Stomach (tissue), 9 donors: Measurements from ENCODE around the gene SYNGR3. TPM values are rescaled to one million over a fixed set of nuclear protein-coding genes. Genes with fewer than 3 reads are reported as not detected.
A peak's percentile ranks its signal among the peaks of the same experiment; 100 is the strongest.

Experiments used
- DNase-seq, 2 donors: peaks; one replicate each; pipeline versions ENCODE4 v3.0.0 to v3.0.0-alpha.2; 2013 to 2019
- H3K27ac ChIP-seq, 5 donors: fragments of 200-600 bp in 4 of 5; sonication (generic) in 4 of 5; one replicate each; pipeline ENCODE4 v1.5.1; 2013 to 2019; ENCODE audit warnings: mild to moderate bottlenecking in 1 of 5, moderate library complexity in 1 of 5
- H3K27me3 ChIP-seq, 3 donors: fragments of 200-600 bp; sonication (generic); one replicate each; pipeline ENCODE4 v1.5.1; 2017 to 2019; ENCODE audit warnings: mixed run types in 1 of 3
- H3K36me3 ChIP-seq, 4 donors: fragments of 200-600 bp; sonication (generic); 1 replicate in 3 of 4; 2 replicates in 1 of 4; pipeline ENCODE4 v1.5.1; 2016 to 2019
- H3K4me1 ChIP-seq, 4 donors: fragments of 200-600 bp; sonication (generic); one replicate each; pipeline ENCODE4 v1.5.1; 2016 to 2019
- H3K4me3 ChIP-seq, 4 donors: fragments of 200-600 bp; sonication (generic) in 3 of 4; one replicate each; pipeline ENCODE4 v1.5.1; 2016 to 2019; ENCODE audit warnings: mild to moderate bottlenecking in 1 of 4
- H3K9me3 ChIP-seq, 4 donors: fragments of 200-600 bp; sonication (generic); one replicate each; pipeline ENCODE4 v1.5.1; 2016 to 2019
- EP300 ChIP-seq: sonication (generic); formaldehyde crosslinking; IDR thresholded peaks from one replicate; pipeline ENCODE4 v1.6.1; 2017; ENCODE audit warnings: antibody characterized with exemption
- POLR2A ChIP-seq, 4 donors: fragments of 450-650 bp; IDR thresholded peaks; one replicate each; pipeline ENCODE4 v1.6.1; 2016; ENCODE audit warnings: antibody characterized with exemption in 4 of 4, control low read depth in 2 of 4, mild to moderate bottlenecking in 1 of 4, moderate library complexity in 1 of 4
- POLR2AphosphoS5 ChIP-seq, 3 donors: sonication (generic); formaldehyde crosslinking; IDR thresholded peaks; one replicate each; pipeline ENCODE4 v1.6.1; 2016; ENCODE audit warnings: antibody characterized with exemption in 3 of 3
- WGBS, 5 donors: extraction: QIAGEN DNeasy Blood & Tissue Kit in 3 of 5; methylation state at CpG; one replicate each; pipeline versions ENCODE4 v1.1.5 to v1.1.7; 2013 to 2018; 5-methylcytosine and 5-hydroxymethylcytosine counted together
- intact Hi-C: fragments of 100-400 bp; cut with DNase I; formaldehyde crosslinking; loops from one replicate; pipeline ENCODE4 v1.15.1; 2023; ENCODE audit warnings: low total_unique reads
- polyA plus RNA-seq, 3 donors: library from polyadenylated mRNA; stranded (reverse); fragments of 200-250 nt; gene quantifications; one replicate each; pipeline ENCODE4 v1.2.3, GENCODE V29; 2013
- total RNA-seq, 5 donors: library from RNA; depleted of rRNA; stranded (reverse); fragments of >200 nt; gene quantifications; one replicate each; pipeline versions ENCODE4 v1.1.0 to v1.2.3, GENCODE V29; 2014 to 2016
- TF ChIP-seq, protein P1 (sequence below), 7 experiments: fragments of 450-650 bp in 4 of 7; fragments of 200-600 bp in 3 of 7; sonication (generic) in 3 of 7; IDR thresholded peaks; one replicate each; pipeline ENCODE4 v1.5.1; 2016 to 2019; ENCODE audit warnings: antibody characterized with exemption in 7 of 7, control low read depth in 2 of 7, mild to moderate bottlenecking in 1 of 7
- donor health status: healthy with polysubstance abuse.
- donor health status: Bipolar disorder and iron deficiency.
- donor health status: healthy.

SYNGR3 gene
- total and polyA plus RNA-seq, 8 donors: 1.3 to 1.7 TPM; not detected in 6

DNA sequence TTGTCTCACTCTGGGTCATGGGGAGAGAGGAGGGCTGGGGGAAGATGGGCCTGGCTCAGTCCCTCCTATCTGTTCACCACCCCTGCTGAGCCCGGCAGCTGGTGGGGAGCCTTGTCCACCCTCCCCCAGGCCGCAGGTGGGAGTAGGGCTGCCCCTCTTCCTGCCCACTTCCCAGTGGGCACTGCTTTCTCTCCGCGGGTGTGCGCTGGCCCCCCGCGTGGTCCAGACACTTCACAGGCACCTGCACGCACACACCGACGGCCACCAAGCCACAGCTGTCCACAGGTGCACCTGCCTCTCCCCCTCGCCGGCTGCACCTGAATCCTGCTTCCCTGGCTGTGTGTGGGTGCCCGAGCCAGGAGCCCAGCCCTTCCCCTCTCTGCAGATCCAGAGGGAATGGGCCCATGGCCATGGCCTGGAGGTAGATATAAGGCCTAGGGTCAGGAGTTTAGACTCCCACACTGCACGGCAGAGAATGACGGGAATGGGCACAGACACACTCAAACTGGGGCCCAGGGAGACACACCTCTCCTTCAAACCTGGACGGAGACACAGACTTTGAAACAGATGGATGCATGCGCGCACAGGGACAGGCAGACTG, 39.0 kb downstream of the SYNGR3 start:
- no peak for TF ChIP-seq POLR2AphosphoS5 (IDR thresholded peaks at IDR 0.05)
- no peak for TF ChIP-seq EP300
- TF ChIP-seq, protein P1, sequence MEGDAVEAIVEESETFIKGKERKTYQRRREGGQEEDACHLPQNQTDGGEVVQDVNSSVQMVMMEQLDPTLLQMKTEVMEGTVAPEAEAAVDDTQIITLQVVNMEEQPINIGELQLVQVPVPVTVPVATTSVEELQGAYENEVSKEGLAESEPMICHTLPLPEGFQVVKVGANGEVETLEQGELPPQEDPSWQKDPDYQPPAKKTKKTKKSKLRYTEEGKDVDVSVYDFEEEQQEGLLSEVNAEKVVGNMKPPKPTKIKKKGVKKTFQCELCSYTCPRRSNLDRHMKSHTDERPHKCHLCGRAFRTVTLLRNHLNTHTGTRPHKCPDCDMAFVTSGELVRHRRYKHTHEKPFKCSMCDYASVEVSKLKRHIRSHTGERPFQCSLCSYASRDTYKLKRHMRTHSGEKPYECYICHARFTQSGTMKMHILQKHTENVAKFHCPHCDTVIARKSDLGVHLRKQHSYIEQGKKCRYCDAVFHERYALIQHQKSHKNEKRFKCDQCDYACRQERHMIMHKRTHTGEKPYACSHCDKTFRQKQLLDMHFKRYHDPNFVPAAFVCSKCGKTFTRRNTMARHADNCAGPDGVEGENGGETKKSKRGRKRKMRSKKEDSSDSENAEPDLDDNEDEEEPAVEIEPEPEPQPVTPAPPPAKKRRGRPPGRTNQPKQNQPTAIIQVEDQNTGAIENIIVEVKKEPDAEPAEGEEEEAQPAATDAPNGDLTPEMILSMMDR (IDR thresholded peaks at IDR 0.05): no peak
- TF ChIP-seq POLR2A (IDR thresholded peaks at IDR 0.05): no peak
- Histone ChIP-seq H3K9me3 (no peaks in the 10 kb centered on the region), H3K27ac (peak overlapping the region in 4 of 5 donors; percentile 81 to 95 (median 88)), H3K4me3 (peak overlapping the region; percentile 11 to 92 (median 78)), H3K4me1 (peaks cover 51 to 81% (median 71%) of the 10 kb centered on the region in 4 donors), H3K27me3 (peaks cover 0 to 7% (median 0%) of the 10 kb centered on the region in 3 donors), H3K36me3 (peaks cover 4 to 27% (median 15%) of the 10 kb centered on the region in 4 donors)
- DNase-seq: peak in 1 of 2 donors; percentile 56
- intact Hi-C loops: loop anchor here (10.0 kb wide), 1 partner anchor 56 kb away; no protein-coding TSS in a partner anchor
- WGBS, 5 donors: 47 to 66% (median 49%) methylated on average over 13 to 18 of the region's 18 CpGs

DNA sequence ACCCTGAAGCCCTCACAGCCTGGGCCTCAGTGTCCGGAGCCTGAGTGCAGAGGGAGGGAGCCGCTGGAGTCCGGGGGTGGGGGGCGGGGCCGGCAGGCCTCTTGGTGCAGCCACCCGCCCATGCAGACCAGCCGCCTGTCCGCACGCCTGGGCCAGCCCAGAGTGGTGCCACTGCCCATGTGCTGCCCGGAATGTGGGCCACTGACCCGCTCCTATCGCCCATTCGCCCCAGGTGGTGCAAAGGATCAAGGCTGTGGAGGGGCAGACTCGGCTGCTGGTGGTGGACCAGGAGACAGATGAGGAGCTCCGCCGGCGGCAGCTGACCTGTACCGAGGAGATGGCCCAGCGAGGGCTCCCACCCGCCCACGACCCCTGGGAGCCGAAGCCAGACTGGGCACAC, 39.6 kb downstream of the SYNGR3 start:
- Histone ChIP-seq H3K4me3 (peak overlapping the region; percentile 11 to 92 (median 78)), H3K9me3 (no peaks in the 10 kb centered on the region), H3K4me1 (peaks cover 54 to 80% (median 72%) of the 10 kb centered on the region in 4 donors), H3K27me3 (peaks cover 0 to 7% (median 0%) of the 10 kb centered on the region in 3 donors), H3K36me3 (peaks cover 4 to 27% (median 15%) of the 10 kb centered on the region in 4 donors), H3K27ac (peak overlapping the region in 3 of 5 donors; percentile 88 to 95 (median 92))
- DNase-seq: peak in 1 of 2 donors; percentile 10
- TF ChIP-seq POLR2A (IDR thresholded peaks at IDR 0.05) (no peak), EP300 (no peak), POLR2AphosphoS5 (IDR thresholded peaks at IDR 0.05) (no peak)
- TF ChIP-seq, protein P1 (IDR thresholded peaks at IDR 0.05): no peak
- intact Hi-C loops: loop anchor here (10.0 kb wide), 1 partner anchor 55 kb away; no protein-coding TSS in a partner anchor
- 65 to 83% (median 73%) methylated on average over 3 to 22 of the region's 22 CpGs for WGBS, 5 donors

DNA sequence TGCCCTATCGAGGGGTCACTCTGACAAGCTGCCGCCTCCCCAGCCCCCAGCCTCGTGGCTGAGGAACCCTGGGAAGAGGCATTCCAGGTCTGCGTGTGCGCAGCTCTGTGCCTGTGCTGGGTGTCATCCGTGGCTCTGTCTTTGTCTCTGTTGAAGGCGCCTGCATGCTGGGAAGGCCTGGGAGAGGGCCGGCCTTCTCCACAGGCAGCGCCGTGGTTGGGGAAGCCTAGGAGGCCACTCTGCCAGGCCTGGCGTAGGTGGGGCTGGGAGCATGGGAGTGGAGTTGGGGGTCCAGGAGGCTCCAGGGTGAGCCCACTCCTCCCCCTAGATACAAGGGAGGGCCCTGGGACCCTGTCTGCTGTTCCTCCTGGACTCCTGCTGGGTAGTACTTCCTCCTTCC, 40.3 kb downstream of the SYNGR3 start:
- 71 to 86% (median 85%) methylated on average over 1 to 11 of the region's 11 CpGs for WGBS, 5 donors
- Histone ChIP-seq H3K27me3 (peaks cover 0 to 7% (median 0%) of the 10 kb centered on the region in 3 donors), H3K36me3 (peaks cover 4 to 27% (median 15%) of the 10 kb centered on the region in 4 donors), H3K27ac (peak overlapping the region in 3 of 5 donors; percentile 88 to 95 (median 92)), H3K4me1 (peaks cover 59 to 82% (median 77%) of the 10 kb centered on the region in 4 donors), H3K9me3 (no peaks in the 10 kb centered on the region), H3K4me3 (peak overlapping the region in 3 of 4 donors; percentile 72 to 92 (median 83))
- no peak for DNase-seq
- TF ChIP-seq POLR2A (IDR thresholded peaks at IDR 0.05): no peak
- TF ChIP-seq POLR2AphosphoS5 (IDR thresholded peaks at IDR 0.05): no peak
- TF ChIP-seq, protein P1 (IDR thresholded peaks at IDR 0.05): no peak
- no peak for TF ChIP-seq EP300
- intact Hi-C loops: no loop called here

DNA sequence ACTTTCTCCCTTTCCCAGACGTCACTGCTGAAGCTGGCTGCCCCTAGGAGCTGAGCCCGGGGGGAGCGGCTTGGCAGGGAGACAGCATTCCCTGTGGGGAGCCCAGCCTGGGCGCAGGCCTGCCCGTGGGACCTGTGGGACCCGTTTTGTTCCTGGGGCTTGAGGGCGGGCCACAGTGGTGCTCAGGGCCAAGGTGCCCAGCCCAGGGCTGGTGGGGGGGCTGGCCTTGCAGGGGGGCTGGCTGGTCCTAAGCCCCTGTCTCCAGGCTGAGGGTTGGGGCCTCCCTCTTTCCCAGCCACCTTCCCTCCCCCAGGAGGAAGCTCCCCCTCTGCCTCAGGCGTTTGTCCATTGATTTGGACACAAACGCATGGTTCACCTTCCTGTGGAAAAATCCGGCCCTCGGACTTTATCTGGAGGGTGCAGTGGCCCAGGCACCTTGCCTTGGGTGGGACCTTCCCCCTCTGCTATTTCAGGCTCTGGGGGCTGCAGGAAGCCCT, 41.4 kb downstream of the SYNGR3 start:
- peaks cover 0 to 7% (median 0%) of the 10 kb centered on the region in 3 donors for H3K27me3 ChIP-seq
- DNase-seq: peak in 1 of 2 donors; percentile 20
- intact Hi-C loops: no loop called here
- peaks cover 4 to 27% (median 15%) of the 10 kb centered on the region in 4 donors for H3K36me3 ChIP-seq
- TF ChIP-seq EP300 (no peak), POLR2AphosphoS5 (IDR thresholded peaks at IDR 0.05) (no peak), POLR2A (IDR thresholded peaks at IDR 0.05) (no peak)
- TF ChIP-seq, protein P1 (IDR thresholded peaks at IDR 0.05): no peak
- WGBS, 5 donors: 50 to 65% (median 57%) methylated on average over 10 to 11 of the region's 11 CpGs
- peaks cover 67 to 88% (median 82%) of the 10 kb centered on the region in 4 donors for H3K4me1 ChIP-seq
- peak overlapping the region; percentile 34 to 95 (median 89) for H3K27ac ChIP-seq
- H3K4me3 ChIP-seq: peak overlapping the region in 1 of 4 donors; percentile 6
- no peaks in the 10 kb centered on the region for H3K9me3 ChIP-seq
